Measurements from ENCODE around the gene TEX2. TPM values are rescaled to one million over a fixed set of nuclear protein-coding genes. Genes with fewer than 3 reads are reported as not detected.

Gene TEX2
- total RNA-seq, 1 experiment from 2014 or later: 31.6 TPM

- no peak for DNase-seq (ENCODE audit: low spot score)
These were observed 102.7 kb downstream of the TEX2 start for GRCh38 chr17:64160378-64160777.

GRCh38 chr17:64158831-64159590 is 104.0 kb downstream of the TEX2 start:
- DNase-seq (ENCODE audit: low spot score): no peak

- DNase-seq (ENCODE audit: low spot score): no peak
These were observed 104.7 kb downstream of the TEX2 start for GRCh38 chr17:64158406-64158805.

- DNase-seq (ENCODE audit: low spot score): no peak
These were observed 105.3 kb downstream of the TEX2 start for GRCh38 chr17:64157669-64158180.

- DNase-seq (ENCODE audit: low spot score): no peak
These were observed 106.4 kb downstream of the TEX2 start for GRCh38 chr17:64156670-64157069.

GRCh38 chr17:64155751-64156544 is 107.1 kb downstream of the TEX2 start:
- no peak for DNase-seq (ENCODE audit: low spot score)

- no peak for DNase-seq (ENCODE audit: low spot score)
These were observed 107.9 kb downstream of the TEX2 start for GRCh38 chr17:64155129-64155528.

GRCh38 chr17:64154717-64155116 is 108.3 kb downstream of the TEX2 start:
- no peak for DNase-seq (ENCODE audit: low spot score)

GRCh38 chr17:64154313-64154695 is 108.8 kb downstream of the TEX2 start:
- no peak for DNase-seq (ENCODE audit: low spot score)

GRCh38 chr17:64153565-64154312 is 109.3 kb downstream of the TEX2 start:
- no peak for DNase-seq (ENCODE audit: low spot score)

GRCh38 chr17:64152428-64153125 is 110.5 kb downstream of the TEX2 start:
- DNase-seq (ENCODE audit: low spot score): no peak

GRCh38 chr17:64151016-64151368 is 112.1 kb downstream of the TEX2 start:
- no peak for DNase-seq (ENCODE audit: low spot score)

- DNase-seq (ENCODE audit: low spot score): no peak
These were observed 112.6 kb downstream of the TEX2 start for GRCh38 chr17:64150237-64151015.

- DNase-seq (ENCODE audit: low spot score): no peak
These were observed 113.9 kb downstream of the TEX2 start for GRCh38 chr17:64149196-64149595.

- DNase-seq (ENCODE audit: low spot score): no peak
These were observed 114.4 kb downstream of the TEX2 start for GRCh38 chr17:64148699-64149098.

- DNase-seq (ENCODE audit: low spot score): no peak
These were observed 114.9 kb downstream of the TEX2 start for GRCh38 chr17:64148017-64148631.

- DNase-seq (ENCODE audit: low spot score): no peak
These were observed 115.7 kb downstream of the TEX2 start for GRCh38 chr17:64147110-64148016.

- peak; percentile 32 for DNase-seq (ENCODE audit: low spot score)
These were observed 116.5 kb downstream of the TEX2 start for GRCh38 chr17:64146418-64147109.

Data from A172 (cell line).